C4-2B (cell line): ENCODE results near the gene SGO1.

Experiments
- ZFX ChIP-seq: fragments of 450-650 bp; IDR thresholded peaks from 2 replicates; pipeline ENCODE4 v1.6.1; 2017
- TF ChIP-seq, protein P1 (sequence below): fragments of 450-650 bp; conservative IDR thresholded peaks from 2 replicates; pipeline ENCODE4 v1.5.1; 2017; ENCODE audit warnings: mild to moderate bottlenecking

DNA sequence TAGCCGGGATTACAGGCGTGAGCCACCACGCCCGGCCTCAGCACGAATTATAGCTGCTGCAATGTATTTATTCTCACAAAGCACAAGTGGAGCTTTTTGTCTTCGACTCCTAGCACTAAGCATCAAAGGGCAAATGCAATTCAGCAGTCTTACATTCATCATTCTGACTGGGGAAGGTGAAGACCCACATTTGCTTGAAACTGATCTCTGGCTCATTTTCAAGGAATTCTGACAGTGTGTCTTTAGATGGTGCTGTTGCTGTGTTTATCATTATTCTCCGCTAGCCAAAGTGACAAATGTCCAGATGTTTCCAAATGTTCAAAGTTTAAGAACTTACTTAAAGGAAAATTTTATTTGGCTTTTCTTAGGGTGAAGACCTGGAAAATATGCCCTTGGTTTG lies 55.9 kb downstream of the SGO1 start:
- TF ChIP-seq, protein P1, sequence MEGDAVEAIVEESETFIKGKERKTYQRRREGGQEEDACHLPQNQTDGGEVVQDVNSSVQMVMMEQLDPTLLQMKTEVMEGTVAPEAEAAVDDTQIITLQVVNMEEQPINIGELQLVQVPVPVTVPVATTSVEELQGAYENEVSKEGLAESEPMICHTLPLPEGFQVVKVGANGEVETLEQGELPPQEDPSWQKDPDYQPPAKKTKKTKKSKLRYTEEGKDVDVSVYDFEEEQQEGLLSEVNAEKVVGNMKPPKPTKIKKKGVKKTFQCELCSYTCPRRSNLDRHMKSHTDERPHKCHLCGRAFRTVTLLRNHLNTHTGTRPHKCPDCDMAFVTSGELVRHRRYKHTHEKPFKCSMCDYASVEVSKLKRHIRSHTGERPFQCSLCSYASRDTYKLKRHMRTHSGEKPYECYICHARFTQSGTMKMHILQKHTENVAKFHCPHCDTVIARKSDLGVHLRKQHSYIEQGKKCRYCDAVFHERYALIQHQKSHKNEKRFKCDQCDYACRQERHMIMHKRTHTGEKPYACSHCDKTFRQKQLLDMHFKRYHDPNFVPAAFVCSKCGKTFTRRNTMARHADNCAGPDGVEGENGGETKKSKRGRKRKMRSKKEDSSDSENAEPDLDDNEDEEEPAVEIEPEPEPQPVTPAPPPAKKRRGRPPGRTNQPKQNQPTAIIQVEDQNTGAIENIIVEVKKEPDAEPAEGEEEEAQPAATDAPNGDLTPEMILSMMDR = no peak
- no peak for TF ChIP-seq ZFX
